ENCODE results near the gene PLAAT3. TPM values are rescaled to one million over a fixed set of nuclear protein-coding genes. Genes with fewer than 3 reads are reported as not detected.

The PLAAT3 gene
- total and polyA plus RNA-seq, 4 donors, result 13.4 to 90.1 (median 54.3) TPM

GRCh38 chr11:63549411-63549810 lies 64.8 kb downstream of the PLAAT3 start:
- H3K27me3 ChIP-seq (ENCODE audit: control insufficient read depth in 4 of 4, insufficient read depth in 4 of 4, low read length in 3 of 4), result no peaks in the 10 kb centered on the region
- H3K4me3 ChIP-seq (ENCODE audit: low read depth in 1 of 3, low read length in 3 of 3), result no peak overlapping the region
- no peaks in the 10 kb centered on the region for H3K9me3 ChIP-seq (ENCODE audit: control insufficient read depth in 4 of 4, low read length in 3 of 4)
- DNase-seq (ENCODE audit: low spot score), result no peak
- H3K9ac ChIP-seq (ENCODE audit: low read depth in 1 of 2, low read length in 2 of 2), result no peak overlapping the region
- 94% methylated on average over 4 of the region's 4 CpGs for WGBS
- H3K4me1 ChIP-seq (ENCODE audit: control insufficient read depth in 4 of 4, insufficient read depth in 4 of 4, low read length in 3 of 4), result no peaks in the 10 kb centered on the region
- H3K36me3 ChIP-seq (ENCODE audit: control insufficient read depth in 4 of 4, insufficient read depth in 3 of 4, low read depth in 1 of 4, low read length in 3 of 4), result peaks cover 3 to 28% (median 25%) of the 10 kb centered on the region in 4 donors
- no peak overlapping the region for H3K27ac ChIP-seq (ENCODE audit: low read depth in 1 of 2, low read length in 2 of 2)
- TF ChIP-seq GABPA (IDR thresholded peaks at IDR 0.05 in 1 of 2, conservative IDR thresholded peaks at IDR 0.05 in 1 of 2) (no peak), FOXA1 (IDR thresholded peaks at IDR 0.05) (no peak), EGR1 (IDR thresholded peaks at IDR 0.05; ENCODE audit: low read depth in 2 of 2) (no peak), MAX (IDR thresholded peaks at IDR 0.05) (no peak), NR2F2 (IDR thresholded peaks at IDR 0.05) (no peak), RXRA (IDR thresholded peaks at IDR 0.05) (no peak), RAD21 (IDR thresholded peaks at IDR 0.05) (no peak), FOXA2 (IDR thresholded peaks at IDR 0.05) (no peak), HNF4G (IDR thresholded peaks at IDR 0.05) (no peak), ATF3 (IDR thresholded peaks at IDR 0.05) (no peak), YY1 (IDR thresholded peaks at IDR 0.05) (no peak), JUND (IDR thresholded peaks at IDR 0.05) (no peak), ZBTB33 (IDR thresholded peaks at IDR 0.05) (no peak)
- TF ChIP-seq, protein P1, sequence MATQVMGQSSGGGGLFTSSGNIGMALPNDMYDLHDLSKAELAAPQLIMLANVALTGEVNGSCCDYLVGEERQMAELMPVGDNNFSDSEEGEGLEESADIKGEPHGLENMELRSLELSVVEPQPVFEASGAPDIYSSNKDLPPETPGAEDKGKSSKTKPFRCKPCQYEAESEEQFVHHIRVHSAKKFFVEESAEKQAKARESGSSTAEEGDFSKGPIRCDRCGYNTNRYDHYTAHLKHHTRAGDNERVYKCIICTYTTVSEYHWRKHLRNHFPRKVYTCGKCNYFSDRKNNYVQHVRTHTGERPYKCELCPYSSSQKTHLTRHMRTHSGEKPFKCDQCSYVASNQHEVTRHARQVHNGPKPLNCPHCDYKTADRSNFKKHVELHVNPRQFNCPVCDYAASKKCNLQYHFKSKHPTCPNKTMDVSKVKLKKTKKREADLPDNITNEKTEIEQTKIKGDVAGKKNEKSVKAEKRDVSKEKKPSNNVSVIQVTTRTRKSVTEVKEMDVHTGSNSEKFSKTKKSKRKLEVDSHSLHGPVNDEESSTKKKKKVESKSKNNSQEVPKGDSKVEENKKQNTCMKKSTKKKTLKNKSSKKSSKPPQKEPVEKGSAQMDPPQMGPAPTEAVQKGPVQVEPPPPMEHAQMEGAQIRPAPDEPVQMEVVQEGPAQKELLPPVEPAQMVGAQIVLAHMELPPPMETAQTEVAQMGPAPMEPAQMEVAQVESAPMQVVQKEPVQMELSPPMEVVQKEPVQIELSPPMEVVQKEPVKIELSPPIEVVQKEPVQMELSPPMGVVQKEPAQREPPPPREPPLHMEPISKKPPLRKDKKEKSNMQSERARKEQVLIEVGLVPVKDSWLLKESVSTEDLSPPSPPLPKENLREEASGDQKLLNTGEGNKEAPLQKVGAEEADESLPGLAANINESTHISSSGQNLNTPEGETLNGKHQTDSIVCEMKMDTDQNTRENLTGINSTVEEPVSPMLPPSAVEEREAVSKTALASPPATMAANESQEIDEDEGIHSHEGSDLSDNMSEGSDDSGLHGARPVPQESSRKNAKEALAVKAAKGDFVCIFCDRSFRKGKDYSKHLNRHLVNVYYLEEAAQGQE (IDR thresholded peaks at IDR 0.05), result no peak
- TF ChIP-seq, protein P2, sequence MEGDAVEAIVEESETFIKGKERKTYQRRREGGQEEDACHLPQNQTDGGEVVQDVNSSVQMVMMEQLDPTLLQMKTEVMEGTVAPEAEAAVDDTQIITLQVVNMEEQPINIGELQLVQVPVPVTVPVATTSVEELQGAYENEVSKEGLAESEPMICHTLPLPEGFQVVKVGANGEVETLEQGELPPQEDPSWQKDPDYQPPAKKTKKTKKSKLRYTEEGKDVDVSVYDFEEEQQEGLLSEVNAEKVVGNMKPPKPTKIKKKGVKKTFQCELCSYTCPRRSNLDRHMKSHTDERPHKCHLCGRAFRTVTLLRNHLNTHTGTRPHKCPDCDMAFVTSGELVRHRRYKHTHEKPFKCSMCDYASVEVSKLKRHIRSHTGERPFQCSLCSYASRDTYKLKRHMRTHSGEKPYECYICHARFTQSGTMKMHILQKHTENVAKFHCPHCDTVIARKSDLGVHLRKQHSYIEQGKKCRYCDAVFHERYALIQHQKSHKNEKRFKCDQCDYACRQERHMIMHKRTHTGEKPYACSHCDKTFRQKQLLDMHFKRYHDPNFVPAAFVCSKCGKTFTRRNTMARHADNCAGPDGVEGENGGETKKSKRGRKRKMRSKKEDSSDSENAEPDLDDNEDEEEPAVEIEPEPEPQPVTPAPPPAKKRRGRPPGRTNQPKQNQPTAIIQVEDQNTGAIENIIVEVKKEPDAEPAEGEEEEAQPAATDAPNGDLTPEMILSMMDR (IDR thresholded peaks at IDR 0.05; ENCODE audit: low read depth, low read length, missing input control), result no peak

DNA sequence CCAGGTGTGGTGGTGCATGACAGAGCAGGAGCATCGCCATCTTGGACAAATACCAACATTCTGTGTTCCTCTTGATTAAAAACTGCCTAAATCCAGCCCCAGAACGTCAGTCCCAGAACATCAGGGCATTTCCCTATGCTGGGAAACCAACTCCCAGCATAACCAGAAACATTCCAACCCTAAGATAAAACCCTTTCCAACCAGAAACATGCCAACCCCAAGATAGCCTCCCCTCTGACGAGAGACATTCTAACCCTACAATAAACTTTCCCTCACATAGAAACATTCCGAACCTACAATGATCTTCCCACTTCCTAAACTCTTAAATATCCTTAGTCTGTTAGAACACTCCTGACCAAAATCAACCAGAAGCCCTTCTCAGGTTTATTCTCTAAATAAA lies 66.1 kb downstream of the PLAAT3 start:
- Histone ChIP-seq H3K4me3 (ENCODE audit: low read depth in 1 of 3, low read length in 3 of 3) (no peak overlapping the region), H3K27ac (ENCODE audit: low read depth in 1 of 2, low read length in 2 of 2) (no peak overlapping the region)
- WGBS, result 88% methylated on average over 4 of the region's 4 CpGs

More for the DNA sequence above, 66.1 kb downstream of the PLAAT3 start:
- Histone ChIP-seq H3K9ac (ENCODE audit: low read depth in 1 of 2, low read length in 2 of 2) (no peak overlapping the region), H3K4me1 (ENCODE audit: control insufficient read depth in 4 of 4, insufficient read depth in 4 of 4, low read length in 3 of 4) (no peaks in the 10 kb centered on the region), H3K27me3 (ENCODE audit: control insufficient read depth in 4 of 4, insufficient read depth in 4 of 4, low read length in 3 of 4) (no peaks in the 10 kb centered on the region), H3K9me3 (ENCODE audit: control insufficient read depth in 4 of 4, low read length in 3 of 4) (no peaks in the 10 kb centered on the region), H3K36me3 (ENCODE audit: control insufficient read depth in 4 of 4, insufficient read depth in 3 of 4, low read depth in 1 of 4, low read length in 3 of 4) (peaks cover 3 to 33% (median 27%) of the 10 kb centered on the region in 4 donors)
- TF ChIP-seq SP1 (IDR thresholded peaks at IDR 0.05), result peak; percentile 8
- TF ChIP-seq NR2F2 (IDR thresholded peaks at IDR 0.05), result peak; percentile 9
- TF ChIP-seq GABPA (IDR thresholded peaks at IDR 0.05 in 1 of 2, conservative IDR thresholded peaks at IDR 0.05 in 1 of 2), result no peak
- DNase-seq (ENCODE audit: low spot score), result no peak

Data from liver (tissue), 9 donors.